NCI-H2171 (cell line): ENCODE results near the gene PXMP2.
"Not testable (repeated sequence)": the region's sequence is repeated elsewhere in the genome, so short reads cannot be mapped to it uniquely, and the experiment has no call there.

Experiments used
- DNase-seq: peaks from one replicate; lab custom pipeline; 2025; lab: John Stamatoyannopoulos, UW

Gene PXMP2

GRCh38 chr12:132660052-132660451 is 27.3 kb upstream of the PXMP2 start:
- no peak for DNase-seq

GRCh38 chr12:132660996-132661395 is 26.4 kb upstream of the PXMP2 start:
- DNase-seq: no peak

- DNase-seq: no peak
These were observed 25.4 kb upstream of the PXMP2 start for GRCh38 chr12:132661972-132662371.

- DNase-seq: no peak
These were observed 24.3 kb upstream of the PXMP2 start for GRCh38 chr12:132662901-132663755.

- no peak for DNase-seq
These were observed 22.9 kb upstream of the PXMP2 start for GRCh38 chr12:132664206-132665148.

- no peak for DNase-seq
These were observed 22.3 kb upstream of the PXMP2 start for GRCh38 chr12:132665149-132665491.

- no peak for DNase-seq
These were observed 21.6 kb upstream of the PXMP2 start for GRCh38 chr12:132665794-132666193.

GRCh38 chr12:132668191-132669088 is 18.9 kb upstream of the PXMP2 start:
- no peak for DNase-seq

GRCh38 chr12:132669166-132669879 is 18.1 kb upstream of the PXMP2 start:
- DNase-seq: no peak

GRCh38 chr12:132672116-132672515 is 15.3 kb upstream of the PXMP2 start:
- no peak for DNase-seq

GRCh38 chr12:132672678-132673077 is 14.7 kb upstream of the PXMP2 start:
- no peak for DNase-seq

GRCh38 chr12:132673288-132674179 is 13.9 kb upstream of the PXMP2 start:
- no peak for DNase-seq

- DNase-seq: no peak
These were observed 12.8 kb upstream of the PXMP2 start for GRCh38 chr12:132674561-132674960.

GRCh38 chr12:132675757-132676432 is 11.5 kb upstream of the PXMP2 start:
- no peak for DNase-seq

GRCh38 chr12:132677492-132677891 is 9.9 kb upstream of the PXMP2 start:
- no peak for DNase-seq

GRCh38 chr12:132685400-132685799 is 2.0 kb upstream of the PXMP2 start:
- DNase-seq: no peak

- DNase-seq: peak; percentile 34
These were observed 569 bp upstream of the PXMP2 start for GRCh38 chr12:132686825-132687210.

- no peak for DNase-seq
These were observed 1.8 kb downstream of the PXMP2 start for GRCh38 chr12:132689227-132689626.

- DNase-seq: no peak
These were observed 2.7 kb downstream of the PXMP2 start for GRCh38 chr12:132690112-132690511.

- not testable (repeated sequence) for DNase-seq
These were observed 4.6 kb downstream of the PXMP2 start for GRCh38 chr12:132692030-132692429.
